Endothelial cell (in vitro differentiated cells): Measurements from ENCODE around the gene STX8. TPM values are rescaled to one million over a fixed set of nuclear protein-coding genes. Genes with fewer than 3 reads are reported as not detected.

ENCODE experiments used
- DNase-seq: peaks from one replicate; pipeline ENCODE4 v3.0.0; 2021; ENCODE audit warnings: low spot score
- H3K27ac Mint-ChIP-seq: one replicate; pipeline ENCODE4 v1.8.0; 2021; ENCODE audit warnings: mixed read lengths, inconsistent platforms; ENCODE audit not compliant: unreplicated experiment
- H3K27me3 Mint-ChIP-seq: one replicate; pipeline ENCODE4 v1.8.0; 2021; ENCODE audit warnings: mild to moderate bottlenecking, moderate library complexity, mixed read lengths, inconsistent platforms; ENCODE audit not compliant: unreplicated experiment
- H3K36me3 Mint-ChIP-seq: one replicate; pipeline ENCODE4 v1.8.0; 2021; ENCODE audit warnings: mild to moderate bottlenecking, low read depth, mixed read lengths, inconsistent platforms; ENCODE audit not compliant: unreplicated experiment
- H3K4me1 Mint-ChIP-seq: one replicate; pipeline ENCODE4 v1.8.0; 2021; ENCODE audit warnings: mild to moderate bottlenecking, mixed read lengths, inconsistent platforms; ENCODE audit not compliant: unreplicated experiment
- H3K4me3 Mint-ChIP-seq: one replicate; pipeline ENCODE4 v1.8.0; 2021; ENCODE audit warnings: mild to moderate bottlenecking, mixed read lengths, inconsistent platforms; ENCODE audit not compliant: unreplicated experiment
- H3K9me3 Mint-ChIP-seq: one replicate; pipeline ENCODE4 v1.8.0; 2021; ENCODE audit warnings: mixed read lengths, inconsistent platforms; ENCODE audit not compliant: unreplicated experiment
- CTCF ChIP-seq: fragments of 200-600 bp; sonication (generic); IDR thresholded peaks from one replicate; pipeline ENCODE4 v1.5.0; 2021; ENCODE audit warnings: antibody characterized with exemption; ENCODE audit not compliant: unreplicated experiment
- total RNA-seq: library from RNA; stranded (reverse); fragmentation: NEBNext Ultra II Directional; extraction: Animal tissue kit (Norgen Biotek cat#: 25700); gene quantifications from one replicate; pipeline ENCODE4 v1.2.1, GENCODE V29; 2021; ENCODE audit not compliant: unreplicated experiment

Gene STX8
- total RNA-seq, 1 donor from 2014 or later = 49.2 TPM

GRCh38 chr17:9431620-9432019, 144.0 kb downstream of the STX8 start:
- no peak for DNase-seq
- Mint-ChIP-seq H3K27ac (no peak overlapping the region), H3K9me3 (no peaks in the 10 kb centered on the region), H3K36me3 (no peaks in the 10 kb centered on the region), H3K4me1 (no peaks in the 10 kb centered on the region), H3K27me3 (no peaks in the 10 kb centered on the region), H3K4me3 (no peak overlapping the region)
- no peak for TF ChIP-seq CTCF

DNA sequence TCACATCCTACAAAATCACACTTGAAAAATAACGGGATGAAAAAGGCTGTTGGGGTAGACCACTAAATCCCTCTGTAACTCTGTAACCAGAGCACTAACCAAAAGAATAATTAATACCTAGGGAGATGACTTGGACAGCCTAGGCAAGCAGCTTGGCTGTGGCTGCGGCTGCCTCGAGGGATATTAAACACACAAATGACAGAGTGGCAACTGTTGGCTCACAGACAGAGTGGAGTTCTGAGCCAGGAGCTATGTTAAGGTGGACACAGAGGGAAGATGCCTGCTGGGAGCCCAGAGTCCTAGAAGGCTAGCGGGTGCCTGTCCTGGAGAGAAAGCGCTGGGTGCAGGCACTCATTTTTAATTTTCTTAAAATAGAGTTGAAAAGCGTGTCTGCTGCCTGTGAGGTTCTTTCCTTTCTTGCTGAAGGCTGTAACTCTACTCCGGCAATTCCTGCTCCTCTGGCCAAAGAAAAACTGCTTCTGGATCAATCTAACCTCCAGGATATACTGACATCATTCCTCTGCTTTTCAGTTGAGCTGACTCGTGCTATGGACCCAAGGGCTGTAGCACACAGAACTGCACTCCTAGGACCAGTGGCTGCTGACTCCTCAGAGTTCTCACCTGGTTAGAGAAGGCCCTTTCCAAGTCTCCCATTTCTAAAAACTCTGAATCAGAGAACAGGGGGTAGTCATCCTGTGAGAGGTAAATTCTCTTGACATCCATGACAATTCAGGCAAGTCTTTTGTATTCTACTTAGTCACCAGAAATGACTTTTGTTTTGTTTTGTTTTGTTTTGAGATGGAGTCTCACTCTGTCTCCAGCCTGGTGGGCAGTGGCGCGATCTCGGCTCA, 147.9 kb downstream of the STX8 start:
- Mint-ChIP-seq H3K36me3 (peaks cover 4% of the 10 kb centered on the region), H3K4me3 (no peak overlapping the region), H3K27ac (no peak overlapping the region), H3K9me3 (no peaks in the 10 kb centered on the region), H3K4me1 (no peaks in the 10 kb centered on the region), H3K27me3 (no peaks in the 10 kb centered on the region)
- DNase-seq = no peak
- no peak for TF ChIP-seq CTCF

DNA sequence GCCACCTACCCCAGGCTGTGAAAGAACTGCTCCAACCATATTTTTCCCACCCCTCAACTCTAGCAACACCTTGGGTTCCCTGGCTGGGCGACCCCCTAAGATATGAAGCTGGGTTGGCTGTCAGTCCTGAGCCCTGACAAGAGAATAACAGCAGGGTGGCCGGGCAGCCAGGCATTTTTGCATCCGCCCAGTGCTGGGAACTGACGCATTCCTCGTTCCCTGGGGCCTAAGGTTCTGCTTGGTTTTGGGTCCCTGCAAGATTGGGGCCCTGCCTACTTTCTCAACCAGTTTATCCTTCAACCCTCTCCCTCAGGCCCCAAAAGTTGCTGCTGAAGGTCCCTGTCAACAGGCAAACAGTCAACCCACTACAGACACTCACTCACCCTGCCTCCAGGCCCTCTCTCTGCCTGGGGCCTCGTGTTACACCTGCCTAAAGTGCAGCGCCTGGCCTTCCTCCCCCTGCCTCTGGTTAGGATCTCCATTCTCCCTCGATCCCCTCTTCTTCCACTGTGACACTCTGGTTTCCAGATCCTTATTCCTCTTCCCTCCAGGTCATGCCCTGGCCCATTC, 151.5 kb downstream of the STX8 start:
- TF ChIP-seq CTCF = no peak
- DNase-seq = no peak
- Mint-ChIP-seq H3K4me3 (no peak overlapping the region), H3K36me3 (peaks cover 15% of the 10 kb centered on the region), H3K27me3 (no peaks in the 10 kb centered on the region), H3K4me1 (no peaks in the 10 kb centered on the region), H3K9me3 (no peaks in the 10 kb centered on the region), H3K27ac (no peak overlapping the region)

- peaks cover 15% of the 10 kb centered on the region for H3K36me3 Mint-ChIP-seq
- H3K27ac Mint-ChIP-seq = no peak overlapping the region
- no peaks in the 10 kb centered on the region for H3K9me3 Mint-ChIP-seq
- peaks cover 4% of the 10 kb centered on the region for H3K27me3 Mint-ChIP-seq
- DNase-seq = no peak
- no peak for TF ChIP-seq CTCF
- no peaks in the 10 kb centered on the region for H3K4me1 Mint-ChIP-seq
- H3K4me3 Mint-ChIP-seq = no peak overlapping the region
Measured at GRCh38 chr17:9421525-9421924, 154.1 kb downstream of the STX8 start.

DNA sequence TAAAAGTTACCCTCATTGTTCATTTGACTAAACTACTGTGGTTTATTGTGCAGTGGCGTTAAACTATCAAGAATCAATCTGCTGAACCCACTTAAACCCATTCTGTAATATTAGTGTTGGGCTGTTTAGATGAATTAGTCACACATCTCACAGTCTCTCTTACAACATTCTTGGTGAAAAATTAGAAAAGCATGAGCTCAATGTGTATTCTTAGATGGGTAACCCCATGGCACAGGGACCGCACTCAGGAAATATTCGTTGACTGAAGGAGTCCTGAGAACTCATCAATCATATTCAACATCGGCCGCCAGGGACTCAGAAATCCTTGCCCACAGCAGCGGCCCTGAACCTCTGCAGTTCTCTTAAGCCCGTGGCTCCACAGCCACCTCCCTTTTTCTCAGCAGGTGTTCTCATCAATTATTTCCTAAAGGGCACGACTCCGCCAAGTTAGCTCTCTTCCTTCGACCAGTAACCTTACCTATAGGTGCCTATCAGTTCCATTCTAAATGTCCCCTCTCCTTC, 155.6 kb downstream of the STX8 start:
- Mint-ChIP-seq H3K4me3 (no peak overlapping the region), H3K27ac (no peak overlapping the region), H3K36me3 (peaks cover 18% of the 10 kb centered on the region), H3K4me1 (no peaks in the 10 kb centered on the region), H3K27me3 (peaks cover 4% of the 10 kb centered on the region), H3K9me3 (no peaks in the 10 kb centered on the region)
- TF ChIP-seq CTCF = no peak
- DNase-seq = no peak
